GM21717 (cell line): Measurements from ENCODE around the gene ADTRP.

Experiments used
- ATAC-seq: cut with Tn5 transposase; IDR thresholded peaks from one replicate; pipeline ENCODE4 v1.9.1; 2021; ENCODE audit warnings: mild to moderate bottlenecking, moderate library complexity; ENCODE audit not compliant: unreplicated experiment

ADTRP gene

DNA sequence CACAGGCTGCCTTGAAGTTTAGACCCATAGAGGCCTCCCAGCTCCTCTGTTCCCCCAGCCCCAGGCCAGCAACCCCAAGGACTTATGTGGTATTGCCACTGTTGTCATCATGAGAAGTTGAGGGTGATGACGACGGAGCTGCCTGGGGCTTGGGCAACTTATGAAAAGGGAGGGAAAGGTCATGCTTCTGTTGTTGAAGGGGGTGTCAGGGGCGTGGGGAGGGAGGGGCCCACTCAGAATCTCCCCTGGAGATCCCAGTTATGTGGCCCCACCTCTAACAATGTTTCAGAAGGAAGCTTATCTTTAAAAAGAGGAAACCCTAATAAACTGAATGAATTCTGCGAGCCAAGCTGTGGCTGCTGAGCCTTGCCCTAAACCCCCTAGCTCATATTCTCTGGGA is 4.2 kb downstream of the ADTRP start:
- no peak for ATAC-seq

DNA sequence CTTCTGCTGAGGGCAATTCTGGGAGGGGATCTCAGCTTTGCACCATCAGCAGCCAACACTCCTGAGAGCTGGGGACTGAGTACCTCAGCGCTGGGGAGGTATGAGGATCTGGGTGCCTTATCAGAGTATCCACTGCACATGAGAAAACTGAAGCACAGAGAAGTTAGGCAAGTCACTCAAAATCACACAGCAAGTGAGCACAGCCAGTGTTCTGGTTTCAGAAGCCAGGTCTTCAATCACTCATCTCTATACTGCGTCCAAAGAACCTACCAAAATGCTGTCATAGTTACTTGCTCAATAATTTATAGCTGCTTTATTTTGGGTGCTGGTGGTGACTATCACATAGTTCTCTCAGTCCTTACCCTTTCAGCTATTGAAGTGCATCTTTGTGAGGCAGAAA is 5.0 kb downstream of the ADTRP start:
- no peak for ATAC-seq

DNA sequence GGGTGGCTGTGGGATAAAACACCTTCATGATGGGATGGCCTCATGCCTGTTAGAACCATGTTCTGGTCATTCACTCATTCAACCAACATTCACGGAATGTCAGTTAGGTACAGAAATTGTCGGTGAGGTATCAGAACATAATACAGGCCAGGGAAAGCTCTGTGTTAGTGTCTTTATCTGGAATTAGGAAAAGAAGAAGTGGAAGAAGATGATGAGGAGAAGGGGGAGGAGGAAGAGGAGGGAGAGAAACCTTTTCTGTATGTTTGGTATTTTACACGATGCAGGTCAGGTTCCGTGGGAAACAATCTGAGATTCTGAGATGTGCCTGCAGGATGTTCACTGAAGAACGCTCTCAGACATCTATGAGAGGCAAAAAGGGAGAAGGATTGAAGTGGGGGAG is 5.6 kb downstream of the ADTRP start:
- ATAC-seq, result no peak

- ATAC-seq, result no peak
Measured at GRCh38 chr6:11772109-11772825, 6.3 kb downstream of the ADTRP start.

DNA sequence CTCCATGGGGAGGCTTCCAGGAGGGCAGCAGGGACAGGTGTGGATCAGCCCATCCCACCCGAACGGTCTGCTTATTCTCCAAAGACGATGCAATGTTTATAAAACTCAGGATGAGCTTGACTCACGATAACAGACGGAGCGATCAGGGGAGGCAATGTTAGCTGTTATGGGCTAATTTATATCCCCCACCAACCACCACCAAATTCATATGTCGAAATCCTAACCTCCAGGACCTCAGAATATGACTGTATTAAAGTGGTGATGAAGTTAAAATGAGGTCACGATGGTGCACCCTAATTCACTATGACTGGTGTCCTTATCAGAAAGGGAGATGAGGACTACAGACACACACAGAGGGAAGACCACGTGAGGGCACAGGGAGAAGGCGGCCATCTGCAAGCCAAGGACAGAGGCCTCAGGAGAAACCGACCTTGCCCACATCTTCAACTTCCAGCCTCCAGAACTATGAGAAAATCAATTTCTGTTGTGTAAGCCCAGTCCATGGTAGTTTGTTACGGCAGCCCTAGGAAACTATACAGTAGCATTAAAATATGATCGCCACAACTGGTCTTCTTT is 7.0 kb downstream of the ADTRP start:
- ATAC-seq, result no peak

DNA sequence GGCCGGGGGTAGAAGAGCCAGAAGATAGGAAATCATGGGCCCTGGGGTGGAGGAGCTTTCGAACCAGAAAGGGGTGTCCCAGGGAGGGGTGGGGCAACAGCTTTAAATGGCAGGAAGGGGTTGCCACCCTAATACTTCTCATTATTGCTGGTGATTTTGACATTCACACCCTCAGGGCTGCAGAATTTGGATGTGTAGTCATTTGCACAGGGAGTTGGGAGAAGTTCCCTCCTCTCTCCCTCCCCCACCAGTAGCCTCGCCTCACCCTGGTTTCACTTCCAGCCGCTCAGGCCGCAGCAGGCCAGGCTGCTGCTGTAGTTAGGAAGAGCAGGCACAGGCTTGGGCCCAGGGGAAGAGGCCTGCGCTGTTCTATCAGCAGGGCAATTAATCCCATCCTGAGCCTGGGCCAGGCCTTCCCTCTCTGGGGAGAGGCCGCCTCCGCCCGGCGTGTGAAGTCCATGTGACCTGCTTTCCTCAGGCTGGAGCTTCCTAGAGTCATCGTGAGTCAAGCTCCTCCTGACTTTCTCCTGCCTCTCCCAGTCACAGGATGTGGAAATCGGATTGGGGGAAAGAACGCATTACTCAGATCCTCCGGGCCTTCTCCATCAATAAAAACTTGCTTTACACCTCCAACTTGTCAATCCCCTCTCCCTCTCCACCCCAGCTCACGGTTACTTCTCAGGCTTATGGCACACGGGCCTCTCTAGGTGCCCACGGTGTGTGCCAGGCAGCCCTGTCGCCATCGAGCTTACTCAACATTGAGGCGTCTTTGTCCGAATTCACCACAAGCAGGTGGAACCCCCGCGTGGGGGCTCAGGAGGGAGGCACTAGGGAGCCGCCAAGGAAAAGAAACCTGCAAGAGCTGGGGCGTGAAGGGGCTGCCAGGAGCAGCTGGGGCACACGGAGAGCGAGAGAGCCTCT is 7.8 kb downstream of the ADTRP start:
- no peak for ATAC-seq

- no peak for ATAC-seq
Measured at GRCh38 chr6:11769811-11770545, 8.6 kb downstream of the ADTRP start.

GRCh38 chr6:11769244-11769643 is 9.4 kb downstream of the ADTRP start:
- no peak for ATAC-seq

DNA sequence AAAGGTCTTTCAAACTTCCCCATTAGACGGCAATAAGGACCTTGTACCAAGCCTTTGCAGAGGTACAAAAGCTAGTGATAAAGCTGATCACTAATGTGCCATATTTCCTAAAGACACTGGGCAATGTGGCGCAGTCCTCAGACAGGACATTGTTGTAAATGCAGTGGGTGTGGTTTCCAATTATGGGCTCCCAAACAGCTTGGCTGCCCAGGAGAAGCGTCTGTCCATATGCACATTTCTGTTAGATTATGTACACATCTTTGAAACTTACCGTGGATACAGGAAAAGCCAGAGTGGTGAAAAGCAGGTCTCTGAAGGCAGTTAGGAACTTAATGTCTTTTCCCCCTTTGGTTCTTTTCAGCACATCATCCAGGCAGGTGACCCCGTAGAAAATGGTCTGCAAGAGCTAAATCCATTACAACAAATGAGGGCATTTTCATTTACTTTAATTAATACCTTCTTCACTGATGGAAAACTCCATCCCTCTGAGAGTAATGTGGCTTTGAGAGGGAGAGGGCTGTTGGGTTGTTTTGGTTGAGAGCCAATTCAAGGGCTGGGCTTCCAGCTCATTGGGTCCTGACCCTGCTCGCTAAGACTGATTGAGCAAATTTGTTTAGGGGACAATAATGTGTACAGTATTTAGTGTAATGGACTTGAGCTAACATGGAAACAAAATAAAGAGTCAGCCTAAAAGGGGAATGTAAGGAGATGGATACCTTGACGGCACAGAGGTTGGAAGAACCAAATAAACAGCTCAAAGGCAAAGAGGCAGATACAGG is 10.4 kb downstream of the ADTRP start:
- ATAC-seq, result no peak

GRCh38 chr6:11767458-11767857 is 11.1 kb downstream of the ADTRP start:
- ATAC-seq, result no peak

DNA sequence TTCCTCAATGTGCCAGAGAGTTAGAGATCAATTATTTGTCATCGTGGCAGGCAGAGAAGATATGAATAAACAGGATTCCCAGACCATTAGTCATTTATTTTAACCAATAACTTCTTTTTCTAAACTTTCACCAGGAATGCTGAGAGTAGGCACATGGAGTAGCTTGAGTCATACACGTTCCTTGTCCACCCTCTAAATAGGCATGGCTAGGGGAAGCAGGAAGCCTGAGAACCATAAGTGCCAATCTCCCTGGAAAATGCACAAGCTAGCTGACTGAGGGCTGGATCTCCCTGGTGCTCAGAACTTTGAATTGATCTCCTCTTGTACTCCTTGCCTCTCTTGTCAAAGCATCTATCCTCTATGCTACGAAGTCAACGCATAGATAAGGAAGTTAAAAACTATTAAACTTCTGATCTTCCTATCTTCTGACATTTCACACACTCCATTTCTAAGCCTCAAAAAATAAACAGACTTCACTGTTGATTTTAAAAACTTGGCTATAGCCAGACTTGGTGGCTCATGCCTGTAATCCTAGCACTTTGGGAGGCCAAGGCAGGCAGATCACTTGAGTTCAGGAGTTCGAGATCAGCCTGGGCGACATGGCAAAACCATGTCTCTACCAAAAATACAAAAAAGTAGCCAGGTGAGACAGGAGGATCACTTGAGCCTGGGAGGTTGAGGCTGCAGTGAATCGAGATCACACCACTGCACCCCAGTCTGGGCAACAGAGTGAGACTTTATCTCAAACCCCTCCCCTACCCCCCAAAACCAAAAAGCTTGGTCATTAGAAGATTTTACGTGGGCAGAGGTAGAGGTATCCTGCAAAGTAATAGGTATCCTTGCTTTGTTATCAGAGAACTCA is 11.8 kb downstream of the ADTRP start:
- ATAC-seq, result no peak

GRCh38 chr6:11766043-11766442 is 12.6 kb downstream of the ADTRP start:
- no peak for ATAC-seq

GRCh38 chr6:11764250-11764604 is 14.4 kb downstream of the ADTRP start:
- ATAC-seq, result no peak

DNA sequence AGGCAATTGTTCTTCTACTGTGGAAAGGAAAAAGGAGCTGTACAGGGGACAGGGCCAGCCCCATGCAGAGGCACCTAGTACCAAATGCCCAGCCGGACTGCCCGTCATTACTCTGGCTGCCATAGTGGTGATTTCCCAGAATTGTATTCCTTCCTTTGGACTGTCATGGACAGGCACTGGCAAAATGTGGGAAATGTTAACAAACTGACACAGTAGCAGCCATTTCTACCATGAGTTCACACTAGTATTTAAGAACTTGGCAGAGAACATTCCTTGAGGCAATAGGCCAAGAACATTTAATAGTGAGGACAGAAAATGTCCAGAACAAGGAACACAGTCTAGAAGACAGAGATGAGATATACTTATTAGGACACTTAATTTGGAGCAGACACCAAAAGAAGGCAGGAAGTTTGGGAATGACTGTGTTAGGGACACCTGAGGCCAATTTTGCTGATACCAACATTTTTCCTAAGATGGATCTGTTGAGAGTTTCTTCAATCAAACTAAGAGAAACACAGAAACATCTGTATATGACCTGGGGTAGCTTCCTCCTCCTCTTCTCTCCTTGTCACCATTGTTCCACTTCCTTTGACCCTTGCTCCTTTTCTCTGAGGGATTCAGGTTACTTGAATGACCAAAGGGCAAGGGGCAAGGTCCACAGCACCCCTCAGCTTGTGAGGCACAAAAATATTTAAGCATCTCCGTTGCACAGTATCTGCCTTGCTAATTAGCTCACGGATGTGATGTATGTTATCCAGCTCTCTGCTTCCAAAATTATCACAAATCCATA is 14.9 kb downstream of the ADTRP start:
- no peak for ATAC-seq

DNA sequence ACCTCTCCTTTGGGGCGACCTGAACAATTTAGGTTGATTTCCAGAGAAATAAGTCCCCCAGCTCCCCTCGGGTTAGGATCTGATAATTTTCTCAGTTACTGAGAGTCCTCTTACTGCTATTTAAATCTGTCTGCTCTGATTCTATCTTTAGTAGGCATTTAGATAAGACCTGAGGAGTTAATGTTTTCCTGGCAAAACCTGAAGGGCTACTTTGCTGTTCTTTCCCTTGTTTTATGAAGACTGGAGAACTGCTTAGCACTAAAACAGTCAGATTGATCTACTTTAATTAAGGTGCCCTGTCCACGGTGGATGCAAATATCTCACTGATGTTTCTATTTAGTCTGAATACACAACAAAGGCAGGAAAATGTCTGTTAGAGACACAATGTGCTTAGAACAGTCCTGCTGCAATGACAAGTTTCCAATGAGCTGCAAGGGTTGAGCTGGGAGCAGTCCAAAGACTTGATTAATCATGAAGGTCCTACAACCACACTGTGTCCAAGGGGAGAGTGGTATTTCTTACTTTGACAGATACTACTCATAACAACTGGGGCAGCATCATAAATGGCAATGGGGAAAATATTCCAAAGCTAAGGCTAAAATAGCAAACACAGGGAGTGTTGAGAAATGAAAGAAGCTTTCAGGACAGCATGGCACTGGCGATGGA is 15.7 kb downstream of the ADTRP start:
- no peak for ATAC-seq

GRCh38 chr6:11761744-11762620 is 16.6 kb downstream of the ADTRP start:
- no peak for ATAC-seq

DNA sequence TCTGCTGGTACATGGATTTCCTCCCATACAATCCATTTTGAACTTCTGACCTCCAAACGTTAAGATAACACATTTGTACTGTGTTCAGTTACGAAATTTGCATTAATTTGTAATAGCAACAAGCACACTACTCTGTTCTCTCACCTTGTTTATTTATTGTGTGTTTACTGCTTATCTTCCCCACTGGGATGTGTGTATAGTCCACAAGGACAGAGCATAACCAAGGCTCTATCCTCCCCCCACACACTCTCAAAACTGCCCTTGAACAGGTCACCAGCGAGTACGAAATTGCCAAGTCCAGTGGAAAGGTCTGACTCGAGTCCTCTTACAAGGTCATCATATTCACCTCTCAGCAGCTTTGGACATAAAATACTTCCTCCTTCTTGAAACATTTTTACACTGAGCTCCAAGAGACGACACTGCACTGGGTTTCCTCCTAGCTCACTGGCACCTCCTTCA is 18.6 kb downstream of the ADTRP start:
- ATAC-seq, result no peak
